Measurements from ENCODE around the gene ZMIZ1.

- TF ChIP-seq CTCF (IDR thresholded peaks at IDR 0.05 in 4 of 5, conservative IDR thresholded peaks at IDR 0.05 in 1 of 5), result no peak
- no peak for TF ChIP-seq POLR2A (IDR thresholded peaks at IDR 0.05)
These were observed 41.4 kb upstream of the ZMIZ1 start for GRCh38 chr10:79027147-79028055.

Measured in gastrocnemius medialis (tissue), 4 donors.